K562 (cell line): ENCODE results near the gene IKZF3. TPM values are rescaled to one million over a fixed set of nuclear protein-coding genes. Genes with fewer than 3 reads are reported as not detected.

ENCODE experiments used
- ATAC-seq: fragments of 200-7000 bp; cut with Tn5 transposase; 3 replicates; pipeline ENCODE4 v1.9.1; 2020; ENCODE audit warnings: moderate library complexity
- BruUV-seq: library from RNA; stranded (reverse); fragments of 400-500 nt; replicated peaks from 2 replicates; lab custom pipeline; 2021; lab: Mats Ljungman, UMichigan
- CTCF ChIA-PET: fragments of 300-600 bp; formaldehyde crosslinking; extraction: SDS; loops from one replicate; lab custom pipeline; 2021; ENCODE audit warnings: low intra/inter-chr PET ratio; lab: Yijun Ruan, JAX
- POLR2A ChIA-PET: fragments of 300-600, 350-650 bp; sonication (Branson Sonifier 250); formaldehyde crosslinking; extraction: SDS; loops from one replicate; lab custom pipeline; 2021; ENCODE audit warnings: antibody characterized with exemption, inconsistent platforms; lab: Yijun Ruan, JAX
- DNase-seq, 4 experiments: peaks; one replicate each; pipeline versions ENCODE4 v3.0.0 to v3.0.0-alpha.2; 2011 to 2018; ENCODE audit warnings: low spot score in 3 of 4, mixed read lengths in 3 of 4; ENCODE audit errors: extremely low read depth in 1 of 4
- FAIRE-seq: peaks from 2 replicates; lab custom pipeline; 2011; peaks lifted over from hg19 to GRCh38; lab: Jason Lieb, UNC
- H2AFZ ChIP-seq: 2 replicates; pipeline ENCODE4 v1.6.0; 2011; ENCODE audit warnings: low read depth, low read length, control low read depth, inconsistent platforms
- H3K27ac ChIP-seq: fragments of 200-600 bp; 3 replicates; pipeline ENCODE4 v1.8.0; 2011; ENCODE audit warnings: low read depth, mild to moderate bottlenecking, control low read depth, inconsistent platforms, low read length, moderate library complexity, mixed read lengths; ENCODE audit errors: extremely low read depth
- H3K27me3 ChIP-seq, 2 experiments: fragments of 300-600 bp in 1 of 2; 2 replicates in 1 of 2; 3 replicates in 1 of 2; pipeline versions ENCODE4 v1.6.0 to v1.8.0; 2011; ENCODE audit warnings: inconsistent platforms in 2 of 2, low read length in 2 of 2, mild to moderate bottlenecking in 1 of 2, mixed read lengths in 1 of 2, moderate library complexity in 1 of 2; ENCODE audit not compliant: control insufficient read depth in 2 of 2, insufficient read depth in 2 of 2
- H3K36me3 ChIP-seq: fragments of 300-600 bp; 3 replicates; pipeline ENCODE4 v1.8.0; 2011; ENCODE audit warnings: mild to moderate bottlenecking, low read length, inconsistent platforms; ENCODE audit not compliant: control insufficient read depth, insufficient read depth
- H3K4me1 ChIP-seq, 2 experiments: fragments of 200-600 bp in 1 of 2; replicated peaks in 1 of 2; 2 replicates in 1 of 2; 3 replicates in 1 of 2; pipeline versions ENCODE4 v1.5.1 to v1.8.0; 2011; ENCODE audit warnings: inconsistent platforms in 2 of 2, low read length in 2 of 2, mild to moderate bottlenecking in 1 of 2, mixed read lengths in 1 of 2, moderate library complexity in 1 of 2; ENCODE audit not compliant: control insufficient read depth in 2 of 2, insufficient read depth in 2 of 2
- H3K4me2 ChIP-seq: 2 replicates; pipeline ENCODE4 v1.6.1; 2011; ENCODE audit warnings: low read length, control low read depth, inconsistent platforms, mixed read lengths; ENCODE audit not compliant: insufficient read depth
- H3K4me3 ChIP-seq: fragments of 200-600 bp; sonication (generic), shearing (Covaris generic); 2 replicates; pipeline ENCODE4 v1.5.1; 2016; ENCODE audit warnings: control low read depth, inconsistent platforms
- H3K79me2 ChIP-seq: fragments of 200-600 bp; 3 replicates; pipeline ENCODE4 v1.8.0; 2011; ENCODE audit warnings: low read length, inconsistent platforms; ENCODE audit not compliant: control insufficient read depth, insufficient read depth
- H3K9ac ChIP-seq, 2 experiments: 2 replicates each; pipeline versions ENCODE4 v1.6.0 to v1.6.1; 2011; ENCODE audit warnings: low read depth in 2 of 2, low read length in 2 of 2, control low read depth in 1 of 2, inconsistent platforms in 1 of 2, mild to moderate bottlenecking in 1 of 2, mixed read lengths in 1 of 2; ENCODE audit not compliant: insufficient read depth in 1 of 2
- H3K9me1 ChIP-seq: one replicate; pipeline ENCODE4 v1.6.0; 2011; ENCODE audit warnings: inconsistent platforms, mild to moderate bottlenecking, low read length, moderate library complexity; ENCODE audit not compliant: control insufficient read depth, insufficient read depth
- H3K9me3 ChIP-seq: replicated peaks from 2 replicates; pipeline ENCODE4 v1.5.1; 2011; ENCODE audit warnings: low read depth, low read length, inconsistent platforms; ENCODE audit not compliant: control insufficient read depth, insufficient read depth
- H4K20me1 ChIP-seq: replicated peaks from 2 replicates; pipeline ENCODE4 v1.6.1; 2011; ENCODE audit warnings: low read length, inconsistent platforms, mixed read lengths; ENCODE audit not compliant: control insufficient read depth, insufficient read depth
- ZNF384 ChIP-seq: IDR thresholded peaks from 2 replicates; pipeline ENCODE4 v1.6.1; 2012; ENCODE audit warnings: low read depth, low read length, improper control_type of control experiment
- WGBS: fragments of 100-300 bp; shearing (Covaris generic); methylation state at CpG from one replicate; pipeline ENCODE4 v1.1.6; 2016; ENCODE audit warnings: low coverage, mixed read lengths; ENCODE audit not compliant: insufficient coverage; ENCODE audit errors: missing lambda C conversion rate; 5-methylcytosine and 5-hydroxymethylcytosine counted together
- in situ Hi-C: fragments of 300-500 bp; cut with MboI; formaldehyde crosslinking; loops from 4 replicates; pipeline ENCODE4 v1.15.0; 2018; ENCODE audit warnings: inconsistent platforms, mixed read lengths
- intact Hi-C: fragments of 100-400 bp; cut with micrococcal nuclease; formaldehyde crosslinking; loops from 2 replicates; pipeline ENCODE4 v1.14.2; 2022
- polyA plus RNA-seq, 8 experiments: library from polyadenylated mRNA; depleted of rRNA in 4 of 8; stranded (reverse) in 5 of 8; unstranded in 3 of 8; fragments of >200 nt; fragmentation: Nextera tagmentation in 2 of 8; fragmentation: Illumina TruSeq in 1 of 8; extraction: Ambion mirVana in 2 of 8; extraction: Trizol in 1 of 8; gene quantifications; 2 replicates each; pipeline versions ENCODE4 v1.2.1 to v1.2.3, GENCODE V29; 2011 to 2014; ENCODE audit warnings: inconsistent platforms in 1 of 8, missing spikeins in 1 of 8
- total RNA-seq, 7 experiments: library from RNA; depleted of rRNA in 6 of 7; stranded (reverse); fragments of >200 nt in 6 of 7; fragmentation: Illumina TruSeq in 2 of 7; extraction: Trizol in 2 of 7; gene quantifications; 2 replicates each; pipeline versions ENCODE4 v1.2.1 to v1.2.3, GENCODE V29; 2011 to 2021; ENCODE audit warnings: low replicate concordance in 1 of 7
- TF ChIP-seq, protein P1 (sequence below): sonication (generic); formaldehyde crosslinking; IDR thresholded peaks from 2 replicates; pipeline ENCODE4 v1.8.1; 2023; ENCODE audit warnings: mild to moderate bottlenecking, missing genetic modification reagents

Gene IKZF3
- total and polyA plus RNA-seq, 9 of the 15 experiments (the other 6 are each of a cell fraction or from before 2014, with no cell fraction given): 0.06 to 1.6 (median 0.62) TPM

DNA sequence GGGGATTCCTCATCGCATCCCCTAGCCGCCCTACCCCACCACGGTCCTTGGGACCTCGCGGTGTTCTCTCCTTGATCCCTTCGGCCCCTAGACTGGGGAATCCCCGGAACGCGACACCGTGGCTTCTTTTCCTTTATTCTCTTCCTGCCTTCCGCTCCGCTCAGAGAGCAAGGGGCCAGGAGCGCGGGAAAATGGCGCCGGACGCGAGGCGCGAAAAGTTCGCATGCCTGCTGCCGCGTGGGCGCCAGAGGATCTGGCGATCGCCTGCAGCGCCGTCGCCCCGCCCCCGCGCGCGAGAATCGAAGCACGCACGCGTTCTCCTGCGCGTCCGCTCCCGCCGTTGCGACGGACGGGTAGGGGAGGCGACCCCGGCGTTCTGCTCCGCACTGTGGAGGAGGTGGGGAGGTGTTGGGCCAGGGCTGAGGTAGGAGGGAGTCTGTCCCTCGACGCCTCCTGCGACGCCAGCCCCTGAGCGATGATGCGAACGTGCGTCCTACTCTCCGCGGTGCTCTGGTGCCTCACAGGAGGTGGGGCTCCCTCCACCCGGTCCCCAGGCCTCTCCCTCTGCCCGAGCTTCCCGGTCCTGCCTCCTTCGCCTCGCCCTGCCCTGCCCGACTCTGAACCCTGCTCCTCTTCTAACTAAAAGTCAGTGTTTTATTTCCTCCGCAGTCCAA is 3.9 kb upstream of the IKZF3 start, which contains the start of gene ZPBP2:
TSS of gene ZPBP2 (plus strand) at position 323 of the 674 bp plus-strand sequence. CDS start at position 476, 153 bp downstream.
- FAIRE-seq: no peak
- intact Hi-C loops: no loop called here
- 70% methylated on average over 41 of the region's 67 CpGs for WGBS
- Histone ChIP-seq H3K9me3 (no peaks in the 10 kb centered on the region), H3K27ac (no peak within 1 kb of the TSS), H3K9ac (no peak within 1 kb of the TSS), H3K9me1 (no peaks in the 10 kb centered on the region), H3K79me2 (no peaks in the 10 kb centered on the region), H3K27me3 (peaks cover 15% of the 10 kb centered on the region in 2 experiments; a peak in 4 of 5 replicates), H2AFZ (no peak within 1 kb of the TSS), H3K4me1 (peaks cover 0 to 11% of the 10 kb centered on the region in 2 experiments; a peak in 3 of 5 replicates), H4K20me1 (no peaks in the 10 kb centered on the region), H3K4me3 (no peak within 1 kb of the TSS), H3K36me3 (no peaks in the 10 kb centered on the region), H3K4me2 (no peak within 1 kb of the TSS)
- in situ Hi-C loops: no loop called here
- BruUV-seq: no TSS peak
- no peak for TF ChIP-seq ZNF384
- TF ChIP-seq, protein P1, sequence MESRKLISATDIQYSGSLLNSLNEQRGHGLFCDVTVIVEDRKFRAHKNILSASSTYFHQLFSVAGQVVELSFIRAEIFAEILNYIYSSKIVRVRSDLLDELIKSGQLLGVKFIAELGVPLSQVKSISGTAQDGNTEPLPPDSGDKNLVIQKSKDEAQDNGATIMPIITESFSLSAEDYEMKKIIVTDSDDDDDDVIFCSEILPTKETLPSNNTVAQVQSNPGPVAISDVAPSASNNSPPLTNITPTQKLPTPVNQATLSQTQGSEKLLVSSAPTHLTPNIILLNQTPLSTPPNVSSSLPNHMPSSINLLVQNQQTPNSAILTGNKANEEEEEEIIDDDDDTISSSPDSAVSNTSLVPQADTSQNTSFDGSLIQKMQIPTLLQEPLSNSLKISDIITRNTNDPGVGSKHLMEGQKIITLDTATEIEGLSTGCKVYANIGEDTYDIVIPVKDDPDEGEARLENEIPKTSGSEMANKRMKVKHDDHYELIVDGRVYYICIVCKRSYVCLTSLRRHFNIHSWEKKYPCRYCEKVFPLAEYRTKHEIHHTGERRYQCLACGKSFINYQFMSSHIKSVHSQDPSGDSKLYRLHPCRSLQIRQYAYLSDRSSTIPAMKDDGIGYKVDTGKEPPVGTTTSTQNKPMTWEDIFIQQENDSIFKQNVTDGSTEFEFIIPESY (CRISPR knock-in tag): 0 out of 2 replicates have a peak, but pooled peaks have one; percentile 27
- no peak for ATAC-seq
- CTCF ChIA-PET: no interaction called here
- DNase-seq: no peak
- POLR2A ChIA-PET: no interaction called here
